AG10803 (cell line): ENCODE results near the gene CCDC73.

Experiments
- DNase-seq: peaks from one replicate; pipeline ENCODE4 v3.0.0; 2010; ENCODE audit warnings: low read depth
- H3K4me3 ChIP-seq: 2 replicates; pipeline ENCODE4 v1.5.1; 2011; ENCODE audit warnings: mild to moderate bottlenecking, low read length, control low read depth
- TF ChIP-seq, protein P1 (sequence below): conservative IDR thresholded peaks from 2 replicates; pipeline ENCODE4 v1.5.1; 2011; ENCODE audit warnings: mild to moderate bottlenecking, low read length, control low read depth, inconsistent platforms

The CCDC73 gene

DNA sequence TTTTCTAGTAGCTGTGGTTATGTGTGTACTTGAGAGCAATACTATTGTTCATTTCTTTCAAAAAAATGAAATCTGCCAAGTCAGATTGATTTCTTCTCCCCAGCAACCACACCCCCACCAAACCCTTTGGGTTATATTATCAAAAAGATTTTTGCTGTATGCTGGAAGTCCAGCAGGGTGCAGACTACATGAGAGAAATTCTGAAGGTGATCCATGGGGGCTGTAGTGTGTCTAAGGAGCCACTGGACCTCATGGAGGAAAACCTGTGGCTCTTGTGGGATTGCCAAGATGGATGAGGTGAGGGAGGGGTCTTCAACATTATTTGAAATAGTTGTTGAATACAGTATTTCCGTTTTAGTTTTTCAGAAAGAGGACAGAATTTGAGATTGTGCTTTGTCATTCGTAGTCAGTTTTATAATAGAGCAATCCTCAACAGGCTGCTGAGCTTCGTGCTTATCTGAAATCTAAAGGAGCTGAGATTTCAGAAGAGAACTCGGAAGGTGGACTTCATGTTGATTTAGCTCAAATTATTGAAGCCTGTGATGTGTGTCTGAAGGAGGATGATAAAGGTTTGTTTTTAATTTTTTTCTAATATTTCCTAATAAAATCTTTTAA, 207.8 kb downstream of the CCDC73 start:
- no peak for DNase-seq
- TF ChIP-seq, protein P1, sequence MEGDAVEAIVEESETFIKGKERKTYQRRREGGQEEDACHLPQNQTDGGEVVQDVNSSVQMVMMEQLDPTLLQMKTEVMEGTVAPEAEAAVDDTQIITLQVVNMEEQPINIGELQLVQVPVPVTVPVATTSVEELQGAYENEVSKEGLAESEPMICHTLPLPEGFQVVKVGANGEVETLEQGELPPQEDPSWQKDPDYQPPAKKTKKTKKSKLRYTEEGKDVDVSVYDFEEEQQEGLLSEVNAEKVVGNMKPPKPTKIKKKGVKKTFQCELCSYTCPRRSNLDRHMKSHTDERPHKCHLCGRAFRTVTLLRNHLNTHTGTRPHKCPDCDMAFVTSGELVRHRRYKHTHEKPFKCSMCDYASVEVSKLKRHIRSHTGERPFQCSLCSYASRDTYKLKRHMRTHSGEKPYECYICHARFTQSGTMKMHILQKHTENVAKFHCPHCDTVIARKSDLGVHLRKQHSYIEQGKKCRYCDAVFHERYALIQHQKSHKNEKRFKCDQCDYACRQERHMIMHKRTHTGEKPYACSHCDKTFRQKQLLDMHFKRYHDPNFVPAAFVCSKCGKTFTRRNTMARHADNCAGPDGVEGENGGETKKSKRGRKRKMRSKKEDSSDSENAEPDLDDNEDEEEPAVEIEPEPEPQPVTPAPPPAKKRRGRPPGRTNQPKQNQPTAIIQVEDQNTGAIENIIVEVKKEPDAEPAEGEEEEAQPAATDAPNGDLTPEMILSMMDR: peak; percentile 31
- no peak overlapping the region for H3K4me3 ChIP-seq

DNA sequence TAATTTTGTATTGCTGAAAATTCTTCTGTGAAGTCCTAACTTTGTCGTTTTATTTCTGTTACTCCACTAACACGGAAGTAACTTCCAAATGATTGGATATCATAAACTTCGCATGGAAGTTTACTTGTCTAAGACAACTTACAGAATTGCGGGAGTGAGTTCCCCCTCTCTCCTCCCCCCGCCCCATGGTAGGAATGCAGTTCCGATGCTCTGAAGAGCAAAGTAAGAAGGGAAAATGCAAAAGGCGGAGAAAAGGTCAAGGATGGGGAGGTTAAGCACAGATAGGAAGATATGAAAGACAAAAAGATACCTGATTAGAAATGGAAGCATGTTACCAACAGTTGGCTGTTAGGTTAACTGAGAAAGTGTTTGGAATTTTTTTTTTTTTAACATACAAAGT, 209.5 kb downstream of the CCDC73 start:
- peak overlapping the region; percentile 84 for H3K4me3 ChIP-seq
- DNase-seq: no peak
- TF ChIP-seq, protein P1: no peak

DNA sequence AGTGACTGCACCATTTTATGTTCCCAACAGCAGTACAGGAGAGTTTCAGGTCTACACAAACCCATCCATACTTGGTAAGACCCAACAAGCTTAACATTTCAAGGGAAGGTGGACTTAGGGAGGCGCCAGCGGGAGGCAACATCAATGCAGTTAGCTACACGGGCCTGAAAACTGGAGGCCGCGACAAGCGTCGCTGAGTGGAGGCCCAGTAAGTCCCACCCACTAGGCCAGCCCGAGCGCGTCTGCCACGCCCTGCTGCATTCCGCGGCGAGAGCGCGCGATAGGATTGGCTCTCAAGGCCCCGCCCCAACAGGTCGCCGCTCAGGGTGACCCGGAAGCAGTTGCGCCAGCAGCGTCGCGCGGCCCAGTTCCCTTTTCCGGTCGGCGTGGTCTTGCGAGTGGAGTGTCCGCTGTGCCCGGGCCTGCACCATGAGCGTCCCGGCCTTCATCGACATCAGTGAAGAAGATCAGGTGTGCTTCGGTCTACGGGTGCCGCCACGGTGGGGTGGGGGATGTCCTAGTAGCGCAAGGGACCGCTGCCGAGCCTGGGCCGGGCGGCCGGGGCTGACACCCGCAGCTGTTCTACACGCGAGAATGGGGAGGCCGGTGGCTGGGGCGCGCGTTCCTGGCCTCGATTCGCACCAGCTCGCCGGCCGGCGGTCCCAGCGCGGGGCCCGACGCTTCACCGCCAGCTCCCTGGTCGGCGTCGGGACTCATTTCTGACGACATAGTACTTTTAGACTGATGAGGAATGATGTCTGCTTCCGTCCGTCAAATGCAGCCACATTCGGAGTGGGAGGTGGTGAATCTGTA, 210.8 kb downstream of the CCDC73 start, which contains the start of gene EIF3M:
Gene EIF3M, plus strand, starts transcription at position 373 of the 813 bp plus-strand sequence. Its CDS starts 57 bp downstream, at position 430.
- TF ChIP-seq, protein P1: no peak
- H3K4me3 ChIP-seq: peak within 1 kb of the TSS; percentile 84
- DNase-seq: peak; percentile 97

DNA sequence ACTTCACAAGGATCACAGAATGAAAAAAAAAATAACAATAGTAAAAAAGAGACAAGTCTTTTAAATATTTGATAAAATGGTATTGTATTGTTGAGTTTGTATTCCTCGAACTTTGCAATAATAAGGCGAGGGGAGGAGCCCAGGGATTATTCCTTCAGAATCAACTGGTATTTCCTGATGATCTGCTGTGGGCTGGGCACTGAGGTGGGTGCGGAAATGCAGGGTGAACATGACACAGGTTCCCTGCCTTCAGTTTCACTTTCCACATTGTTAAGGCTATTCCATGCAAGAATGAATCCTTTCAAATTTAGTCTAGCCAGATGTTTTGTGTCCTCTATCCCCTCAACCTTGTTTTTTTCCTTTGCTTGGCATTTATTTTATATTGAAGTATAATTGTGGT, 212.9 kb downstream of the CCDC73 start:
- DNase-seq: no peak
- no peak overlapping the region for H3K4me3 ChIP-seq
- TF ChIP-seq, protein P1: no peak

DNA sequence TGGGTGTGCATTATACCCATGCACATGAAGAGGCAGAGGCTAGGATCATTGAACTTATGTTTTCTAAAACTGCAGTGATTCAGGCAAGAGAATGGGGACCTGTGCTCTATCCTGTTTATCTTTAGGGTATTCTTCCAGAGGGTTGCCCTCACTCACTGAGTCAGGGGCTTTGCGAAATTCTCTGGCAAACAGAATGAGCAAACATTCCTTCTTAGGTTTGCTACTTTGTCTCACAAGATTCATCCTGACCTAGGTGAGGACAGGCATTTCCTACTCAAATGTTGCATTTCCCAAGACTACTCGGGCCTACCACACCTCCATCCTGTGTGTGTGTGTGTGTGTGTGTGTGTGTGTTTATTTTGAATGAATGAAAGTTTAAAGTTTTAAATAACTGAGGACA, 213.5 kb downstream of the CCDC73 start:
- TF ChIP-seq, protein P1: no peak
- no peak overlapping the region for H3K4me3 ChIP-seq
- no peak for DNase-seq

DNA sequence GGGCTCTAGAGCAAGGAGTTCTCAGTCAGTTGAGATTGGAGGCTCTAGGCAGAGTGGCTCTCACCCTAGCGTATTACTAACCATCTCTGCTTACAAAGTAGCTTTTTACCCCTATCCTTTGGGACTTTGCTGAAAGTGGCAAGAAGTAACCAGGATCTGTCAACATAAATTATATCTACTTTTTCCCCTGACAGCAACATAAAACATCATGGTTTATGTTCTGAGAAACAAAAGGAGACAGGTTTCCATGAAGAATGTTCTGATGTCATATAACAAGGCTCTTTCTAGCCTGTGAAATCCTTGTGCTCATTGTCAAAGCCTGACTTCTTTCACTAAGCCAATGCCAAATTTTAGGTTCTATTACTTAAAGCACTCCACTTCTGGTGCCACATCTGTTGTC, 218.0 kb downstream of the CCDC73 start:
- TF ChIP-seq, protein P1: no peak
- H3K4me3 ChIP-seq: no peak overlapping the region
- DNase-seq: no peak

DNA sequence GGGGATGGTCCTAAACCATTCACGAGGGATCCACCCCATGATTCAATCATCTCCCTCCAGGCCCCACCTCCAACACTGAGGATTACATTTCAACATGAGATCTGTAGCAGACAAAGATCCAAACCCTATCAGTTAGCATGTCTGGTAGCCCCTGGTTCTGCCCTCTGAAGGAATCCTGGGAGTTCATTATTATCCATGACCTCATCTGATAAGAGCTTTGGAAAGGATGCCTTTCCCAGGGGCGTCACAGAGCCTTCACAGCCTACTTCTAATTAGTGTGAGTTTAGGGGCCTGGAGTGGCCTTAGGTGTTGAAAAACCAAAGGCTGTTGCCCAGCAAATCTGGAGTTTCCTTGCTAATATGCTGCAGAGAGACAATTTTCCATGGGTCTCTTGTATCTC, 219.4 kb downstream of the CCDC73 start:
- H3K4me3 ChIP-seq: no peak overlapping the region
- no peak for DNase-seq
- TF ChIP-seq, protein P1: no peak
